ENCODE measurements around the gene PILRB.
"Not testable (repeated sequence)": the region's sequence is repeated elsewhere in the genome, so short reads cannot be mapped to it uniquely, and the experiment has no call there.

Gene PILRB

GRCh38 chr7:100358027-100358856, at the start of gene PILRB:
Gene PILRB, plus strand, starts transcription at chr7:100358117. Its CDS starts 186 bp downstream, at chr7:100358303.
- no peak for DNase-seq (ENCODE audit: low spot score)

GRCh38 chr7:100318329-100318728, 39.6 kb upstream of the PILRB start:
- DNase-seq (ENCODE audit: low spot score), result not testable (repeated sequence)

- DNase-seq (ENCODE audit: low spot score), result not testable (repeated sequence)
Measured at GRCh38 chr7:100321648-100322047, 36.3 kb upstream of the PILRB start.

GRCh38 chr7:100324194-100324593, 33.7 kb upstream of the PILRB start:
- DNase-seq (ENCODE audit: low spot score), result not testable (repeated sequence)

- DNase-seq (ENCODE audit: low spot score), result not testable (repeated sequence)
Measured at GRCh38 chr7:100325671-100326070, 32.2 kb upstream of the PILRB start.

GRCh38 chr7:100326914-100327313, 31.0 kb upstream of the PILRB start:
- not testable (repeated sequence) for DNase-seq (ENCODE audit: low spot score)

- DNase-seq (ENCODE audit: low spot score), result peak; percentile 94
Measured at GRCh38 chr7:100335566-100336466, 22.1 kb upstream of the PILRB start.

- not testable (repeated sequence) for DNase-seq (ENCODE audit: low spot score)
Measured at GRCh38 chr7:100338083-100338696, 19.7 kb upstream of the PILRB start.

- peak; percentile 58 for DNase-seq (ENCODE audit: low spot score)
Measured at GRCh38 chr7:100341286-100341685, 16.6 kb upstream of the PILRB start.

- DNase-seq (ENCODE audit: low spot score), result no peak
Measured at GRCh38 chr7:100342765-100343164, 15.2 kb upstream of the PILRB start.

GRCh38 chr7:100344124-100344559, 13.8 kb upstream of the PILRB start:
- peak; percentile 23 for DNase-seq (ENCODE audit: low spot score)

- DNase-seq (ENCODE audit: low spot score), result peak; percentile 92
Measured at GRCh38 chr7:100344560-100345287, 13.2 kb upstream of the PILRB start.

GRCh38 chr7:100345288-100345672, 12.6 kb upstream of the PILRB start:
- DNase-seq (ENCODE audit: low spot score), result peak; percentile 82

- DNase-seq (ENCODE audit: low spot score), result no peak
Measured at GRCh38 chr7:100346921-100347320, 11.0 kb upstream of the PILRB start.

GRCh38 chr7:100348805-100349204, 9.1 kb upstream of the PILRB start:
- no peak for DNase-seq (ENCODE audit: low spot score)

GRCh38 chr7:100349757-100350156, 8.2 kb upstream of the PILRB start:
- no peak for DNase-seq (ENCODE audit: low spot score)

GRCh38 chr7:100351657-100352058, 6.3 kb upstream of the PILRB start:
- no peak for DNase-seq (ENCODE audit: low spot score)

GRCh38 chr7:100352230-100352781, 5.6 kb upstream of the PILRB start:
- not testable (repeated sequence) for DNase-seq (ENCODE audit: low spot score)

GRCh38 chr7:100352984-100353684, 4.8 kb upstream of the PILRB start:
- no peak for DNase-seq (ENCODE audit: low spot score)

GRCh38 chr7:100353685-100354330, 4.1 kb upstream of the PILRB start:
- DNase-seq (ENCODE audit: low spot score), result no peak
